Tibial nerve (tissue), 4 donors: Measurements from ENCODE around the gene CACHD1. TPM values are rescaled to one million over a fixed set of nuclear protein-coding genes. Genes with fewer than 3 reads are reported as not detected.

Experiments used
- DNase-seq, 2 donors: peaks; one replicate each; pipeline ENCODE4 v3.0.0-alpha.2; 2019; ENCODE audit warnings: low spot score in 2 of 2
- H3K27ac ChIP-seq, 4 donors: fragments of 200-600 bp; sonication (generic) in 3 of 4; one replicate each; pipeline ENCODE4 v1.5.1; 2017 to 2019; ENCODE audit warnings: mild to moderate bottlenecking in 1 of 4
- H3K27me3 ChIP-seq, 2 donors: fragments of 200-600 bp; sonication (generic) in 1 of 2; one replicate each; pipeline versions ENCODE4 v1.5.1 to v1.6.0; 2017 to 2019
- H3K36me3 ChIP-seq, 3 donors: fragments of 200-600 bp; sonication (generic); one replicate each; pipeline ENCODE4 v1.5.1; 2018 to 2019
- H3K4me1 ChIP-seq, 4 donors: fragments of 200-600 bp; sonication (generic) in 3 of 4; one replicate each; pipeline ENCODE4 v1.5.1; 2017 to 2019
- H3K4me3 ChIP-seq, 4 donors: fragments of 200-600 bp; sonication (generic) in 3 of 4; one replicate each; pipeline ENCODE4 v1.5.1; 2017 to 2019; ENCODE audit warnings: mild to moderate bottlenecking in 1 of 4, moderate library complexity in 1 of 4
- H3K9me3 ChIP-seq, 4 donors: fragments of 200-600 bp; sonication (generic) in 3 of 4; one replicate each; pipeline ENCODE4 v1.5.1; 2017 to 2019
- EP300 ChIP-seq, 2 donors: sonication (generic); formaldehyde crosslinking; IDR thresholded peaks; one replicate each; pipeline ENCODE4 v1.6.1; 2017; ENCODE audit warnings: antibody characterized with exemption in 2 of 2, mild to moderate bottlenecking in 1 of 2
- POLR2A ChIP-seq, 2 donors: fragments of 450-650 bp; IDR thresholded peaks; one replicate each; pipeline ENCODE4 v1.6.1; 2017; ENCODE audit warnings: antibody characterized with exemption in 2 of 2, mild to moderate bottlenecking in 2 of 2, moderate library complexity in 2 of 2
- WGBS, 2 donors: methylation state at CpG; one replicate each; pipeline ENCODE4 v1.1.5; 2018; 5-methylcytosine and 5-hydroxymethylcytosine counted together
- total RNA-seq, 4 donors: library from RNA; depleted of rRNA; stranded (reverse); fragments of >200 nt; gene quantifications; one replicate each; pipeline ENCODE4 v1.1.0, GENCODE V29; 2016
- TF ChIP-seq, protein P1 (sequence below), 5 experiments: fragments of 200-600 bp in 3 of 5; fragments of 450-650 bp in 2 of 5; sonication (generic) in 3 of 5; IDR thresholded peaks; one replicate each; pipeline ENCODE4 v1.5.1; 2016 to 2019; ENCODE audit warnings: antibody characterized with exemption in 5 of 5, mild to moderate bottlenecking in 3 of 5, moderate library complexity in 2 of 5

The CACHD1 gene
- total RNA-seq, 4 donors from 2014 or later, result 7.4 to 15.9 (median 10.0) TPM

DNA sequence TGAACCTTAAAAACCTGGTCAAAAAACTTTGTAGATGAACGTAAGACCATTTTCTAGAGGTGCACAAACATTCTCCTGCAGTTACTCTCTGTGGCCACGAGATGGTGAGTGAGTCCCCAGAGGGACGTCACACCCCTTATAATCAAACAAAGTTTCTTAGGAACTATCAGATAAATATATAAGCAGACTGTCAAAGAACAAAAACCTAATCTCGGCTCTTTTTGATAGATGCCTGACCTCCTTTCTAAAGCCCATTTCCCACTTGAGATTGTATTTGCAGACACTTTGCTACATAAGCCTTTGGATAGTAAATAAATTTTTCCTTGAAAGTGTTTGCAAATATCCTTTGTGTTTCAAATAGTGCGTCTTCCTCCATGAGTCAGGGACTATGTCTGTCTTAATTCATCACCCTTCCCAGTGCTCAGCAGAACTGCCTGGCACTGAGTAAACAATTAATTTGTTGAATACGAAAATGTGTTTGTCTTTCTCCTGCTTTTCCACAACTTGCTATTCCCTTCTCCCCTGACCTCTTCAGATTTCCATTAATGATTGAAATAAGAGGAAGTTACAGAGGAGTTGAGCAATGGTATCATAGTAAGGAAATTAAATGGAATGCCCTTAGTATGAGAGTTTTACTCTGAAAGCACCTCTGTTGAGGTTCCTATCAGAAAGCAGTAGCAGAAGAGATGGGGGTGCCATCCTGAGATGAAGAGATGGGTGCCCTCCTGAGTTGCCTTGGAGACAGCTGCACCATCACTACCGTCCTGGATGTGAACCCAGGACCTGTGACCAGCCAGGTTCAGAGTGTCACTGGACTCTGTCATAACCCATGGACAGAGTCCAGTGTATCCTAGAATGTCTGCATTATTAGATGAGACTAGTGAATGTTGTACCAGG is 217.1 kb downstream of the CACHD1 start:
- Histone ChIP-seq H3K9me3 (no peaks in the 10 kb centered on the region), H3K4me3 (no peak overlapping the region), H3K36me3 (no peaks in the 10 kb centered on the region), H3K27ac (no peak overlapping the region), H3K4me1 (peaks cover 0 to 8% (median 0%) of the 10 kb centered on the region in 4 donors), H3K27me3 (no peaks in the 10 kb centered on the region)
- DNase-seq, result no peak
- TF ChIP-seq EP300 (IDR thresholded peaks at IDR 0.05), result no peak
- TF ChIP-seq, protein P1, sequence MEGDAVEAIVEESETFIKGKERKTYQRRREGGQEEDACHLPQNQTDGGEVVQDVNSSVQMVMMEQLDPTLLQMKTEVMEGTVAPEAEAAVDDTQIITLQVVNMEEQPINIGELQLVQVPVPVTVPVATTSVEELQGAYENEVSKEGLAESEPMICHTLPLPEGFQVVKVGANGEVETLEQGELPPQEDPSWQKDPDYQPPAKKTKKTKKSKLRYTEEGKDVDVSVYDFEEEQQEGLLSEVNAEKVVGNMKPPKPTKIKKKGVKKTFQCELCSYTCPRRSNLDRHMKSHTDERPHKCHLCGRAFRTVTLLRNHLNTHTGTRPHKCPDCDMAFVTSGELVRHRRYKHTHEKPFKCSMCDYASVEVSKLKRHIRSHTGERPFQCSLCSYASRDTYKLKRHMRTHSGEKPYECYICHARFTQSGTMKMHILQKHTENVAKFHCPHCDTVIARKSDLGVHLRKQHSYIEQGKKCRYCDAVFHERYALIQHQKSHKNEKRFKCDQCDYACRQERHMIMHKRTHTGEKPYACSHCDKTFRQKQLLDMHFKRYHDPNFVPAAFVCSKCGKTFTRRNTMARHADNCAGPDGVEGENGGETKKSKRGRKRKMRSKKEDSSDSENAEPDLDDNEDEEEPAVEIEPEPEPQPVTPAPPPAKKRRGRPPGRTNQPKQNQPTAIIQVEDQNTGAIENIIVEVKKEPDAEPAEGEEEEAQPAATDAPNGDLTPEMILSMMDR (IDR thresholded peaks at IDR 0.05), result peak; percentile 66 to 84 (median 73)
- 29% methylated on average over 7 of the region's 7 CpGs for WGBS, 2 donors

DNA sequence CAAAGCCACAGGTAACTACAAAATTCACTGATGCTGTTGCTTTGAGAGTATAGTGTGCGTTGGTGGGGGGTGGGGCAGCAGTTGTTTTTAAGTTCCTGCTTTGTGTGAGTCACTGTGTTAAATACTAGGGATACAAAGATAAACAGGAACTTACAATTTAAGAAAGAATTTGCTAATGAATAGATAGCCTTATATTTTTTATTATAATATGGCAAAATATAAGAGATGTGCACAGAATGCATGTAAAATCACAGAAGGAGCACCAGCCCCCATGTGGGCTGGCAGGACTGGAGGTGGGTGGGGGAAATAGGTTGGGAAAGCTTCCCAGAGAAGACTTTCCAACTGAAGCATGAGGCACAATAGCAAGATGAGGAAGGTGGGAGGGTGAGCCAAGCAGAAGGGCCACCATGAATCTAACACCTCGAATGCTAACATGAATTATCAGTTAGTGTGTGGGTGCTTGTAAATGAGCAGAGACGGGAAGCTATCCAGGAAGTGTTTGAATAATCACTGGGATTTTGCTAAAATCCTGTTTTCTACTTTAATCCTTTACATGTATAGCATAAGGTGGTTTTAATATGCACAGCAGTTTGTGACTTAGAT is 217.9 kb downstream of the CACHD1 start:
- Histone ChIP-seq H3K27ac (no peak overlapping the region), H3K36me3 (no peaks in the 10 kb centered on the region), H3K4me3 (no peak overlapping the region), H3K27me3 (no peaks in the 10 kb centered on the region), H3K4me1 (peaks cover 0 to 8% (median 0%) of the 10 kb centered on the region in 4 donors), H3K9me3 (no peaks in the 10 kb centered on the region)
- WGBS, 2 donors, result 59 to 66% methylated on average over 3 of the region's 3 CpGs
- TF ChIP-seq EP300 (IDR thresholded peaks at IDR 0.05), result no peak
- no peak for TF ChIP-seq POLR2A (IDR thresholded peaks at IDR 0.05)
- TF ChIP-seq, protein P1 (IDR thresholded peaks at IDR 0.05), result no peak
- peak in 1 of 2 donors; percentile 41 for DNase-seq

DNA sequence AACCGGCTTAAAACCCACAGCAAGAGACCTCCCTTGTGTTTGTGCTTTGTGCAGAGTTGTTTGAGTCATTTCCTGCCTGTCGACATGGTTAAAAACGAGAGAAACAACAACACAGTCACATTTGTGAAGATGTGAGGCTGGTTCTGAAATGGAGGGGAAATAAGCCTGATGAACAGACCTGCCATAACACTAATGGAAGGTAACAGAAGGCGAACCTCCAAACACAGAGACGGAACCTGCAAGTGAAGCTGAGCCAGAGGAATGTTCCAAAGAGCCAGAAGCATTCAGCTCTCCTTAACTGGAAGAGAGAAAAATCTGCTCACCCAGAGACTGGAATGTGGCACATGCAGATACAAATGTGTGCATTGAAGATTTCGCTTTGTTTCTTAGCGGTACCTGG is 221.7 kb downstream of the CACHD1 start:
- DNase-seq, result no peak
- H3K9me3 ChIP-seq, result no peaks in the 10 kb centered on the region
- H3K36me3 ChIP-seq, result no peaks in the 10 kb centered on the region
- WGBS, 2 donors, result 51 to 52% methylated on average over 7 of the region's 7 CpGs
- H3K27me3 ChIP-seq, result no peaks in the 10 kb centered on the region
- no peak overlapping the region for H3K4me3 ChIP-seq
- H3K4me1 ChIP-seq, result peaks cover 0 to 8% (median 0%) of the 10 kb centered on the region in 4 donors
- no peak overlapping the region for H3K27ac ChIP-seq
- TF ChIP-seq, protein P1 (IDR thresholded peaks at IDR 0.05), result no peak
- TF ChIP-seq POLR2A (IDR thresholded peaks at IDR 0.05) (no peak), EP300 (IDR thresholded peaks at IDR 0.05) (no peak)

DNA sequence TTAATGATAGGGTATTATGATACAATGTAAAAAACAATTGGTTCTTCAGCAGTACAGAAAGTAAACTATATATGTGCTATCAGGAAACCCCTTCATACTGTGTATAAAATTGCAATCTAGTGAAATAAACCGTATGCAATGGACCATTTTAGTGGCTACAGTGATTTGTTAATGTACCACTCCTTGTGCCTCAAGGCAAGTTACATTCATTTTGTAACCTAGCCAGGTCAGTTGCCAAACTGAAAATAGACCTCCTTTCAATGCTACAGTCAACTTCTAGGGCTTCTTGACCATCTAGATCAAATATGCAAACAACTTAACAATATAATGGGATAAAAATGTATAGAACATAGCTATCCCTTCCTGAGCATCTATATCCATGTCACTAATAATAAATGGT is 223.0 kb downstream of the CACHD1 start:
- H3K9me3 ChIP-seq, result no peaks in the 10 kb centered on the region
- no peak overlapping the region for H3K27ac ChIP-seq
- no peak overlapping the region for H3K4me3 ChIP-seq
- TF ChIP-seq POLR2A (IDR thresholded peaks at IDR 0.05), result no peak
- TF ChIP-seq, protein P1 (IDR thresholded peaks at IDR 0.05), result no peak
- no peak for TF ChIP-seq EP300 (IDR thresholded peaks at IDR 0.05)
- H3K27me3 ChIP-seq, result no peaks in the 10 kb centered on the region
- 0 to 2% methylated on average over 1 of the region's 1 CpG for WGBS, 2 donors
- no peaks in the 10 kb centered on the region for H3K4me1 ChIP-seq
- no peak for DNase-seq
- no peaks in the 10 kb centered on the region for H3K36me3 ChIP-seq

DNA sequence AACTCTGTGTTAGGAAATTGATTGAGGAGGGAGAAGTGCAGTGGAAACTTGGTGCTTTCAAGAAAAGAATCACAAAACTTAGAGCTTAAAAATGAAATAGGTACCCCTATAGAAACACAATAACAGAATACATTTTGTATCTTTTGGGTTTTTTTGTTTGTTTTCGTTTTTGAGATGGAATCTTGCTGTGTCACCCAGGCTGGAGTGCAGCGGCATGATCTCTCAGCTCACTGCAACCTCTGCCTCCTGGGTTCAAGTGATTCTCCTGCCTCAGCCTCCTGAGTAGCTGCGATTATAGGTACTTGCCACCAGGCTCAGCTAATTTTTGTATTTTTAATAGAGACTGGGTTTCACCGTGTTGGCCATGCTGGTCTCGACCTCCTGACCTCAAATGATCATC is 223.5 kb downstream of the CACHD1 start:
- 78 to 95% methylated on average over 5 of the region's 5 CpGs for WGBS, 2 donors
- no peak overlapping the region for H3K4me3 ChIP-seq
- H3K4me1 ChIP-seq, result no peaks in the 10 kb centered on the region
- no peaks in the 10 kb centered on the region for H3K27me3 ChIP-seq
- DNase-seq, result no peak
- no peak for TF ChIP-seq EP300 (IDR thresholded peaks at IDR 0.05)
- no peak for TF ChIP-seq POLR2A (IDR thresholded peaks at IDR 0.05)
- TF ChIP-seq, protein P1 (IDR thresholded peaks at IDR 0.05), result no peak
- H3K36me3 ChIP-seq, result no peaks in the 10 kb centered on the region
- no peak overlapping the region for H3K27ac ChIP-seq
- no peaks in the 10 kb centered on the region for H3K9me3 ChIP-seq
